Tibial nerve (tissue), 4 donors: Measurements from ENCODE around the gene LIFR. TPM values are rescaled to one million over a fixed set of nuclear protein-coding genes. Genes with fewer than 3 reads are reported as not detected.
"Not testable (repeated sequence)": the region's sequence is repeated elsewhere in the genome, so short reads cannot be mapped to it uniquely, and the experiment has no call there.

Experiments
- DNase-seq, 2 donors: peaks; one replicate each; pipeline ENCODE4 v3.0.0-alpha.2; 2019; ENCODE audit warnings: low spot score in 2 of 2
- H3K27ac ChIP-seq, 4 donors: fragments of 200-600 bp; sonication (generic) in 3 of 4; one replicate each; pipeline ENCODE4 v1.5.1; 2017 to 2019; ENCODE audit warnings: mild to moderate bottlenecking in 1 of 4
- H3K27me3 ChIP-seq, 2 donors: fragments of 200-600 bp; sonication (generic) in 1 of 2; one replicate each; pipeline versions ENCODE4 v1.5.1 to v1.6.0; 2017 to 2019
- H3K36me3 ChIP-seq, 3 donors: fragments of 200-600 bp; sonication (generic); one replicate each; pipeline ENCODE4 v1.5.1; 2018 to 2019
- H3K4me1 ChIP-seq, 4 donors: fragments of 200-600 bp; sonication (generic) in 3 of 4; one replicate each; pipeline ENCODE4 v1.5.1; 2017 to 2019
- H3K4me3 ChIP-seq, 4 donors: fragments of 200-600 bp; sonication (generic) in 3 of 4; one replicate each; pipeline ENCODE4 v1.5.1; 2017 to 2019; ENCODE audit warnings: mild to moderate bottlenecking in 1 of 4, moderate library complexity in 1 of 4
- H3K9me3 ChIP-seq, 4 donors: fragments of 200-600 bp; sonication (generic) in 3 of 4; one replicate each; pipeline ENCODE4 v1.5.1; 2017 to 2019
- CTCF ChIP-seq, 5 experiments: fragments of 200-600 bp in 3 of 5; fragments of 450-650 bp in 2 of 5; sonication (generic) in 3 of 5; IDR thresholded peaks; one replicate each; pipeline ENCODE4 v1.5.1; 2016 to 2019; ENCODE audit warnings: antibody characterized with exemption in 5 of 5, mild to moderate bottlenecking in 3 of 5, moderate library complexity in 2 of 5
- EP300 ChIP-seq, 2 donors: sonication (generic); formaldehyde crosslinking; IDR thresholded peaks; one replicate each; pipeline ENCODE4 v1.6.1; 2017; ENCODE audit warnings: antibody characterized with exemption in 2 of 2, mild to moderate bottlenecking in 1 of 2
- POLR2A ChIP-seq, 2 donors: fragments of 450-650 bp; IDR thresholded peaks; one replicate each; pipeline ENCODE4 v1.6.1; 2017; ENCODE audit warnings: antibody characterized with exemption in 2 of 2, mild to moderate bottlenecking in 2 of 2, moderate library complexity in 2 of 2
- WGBS, 2 donors: methylation state at CpG; one replicate each; pipeline ENCODE4 v1.1.5; 2018; 5-methylcytosine and 5-hydroxymethylcytosine counted together
- total RNA-seq, 4 donors: library from RNA; depleted of rRNA; stranded (reverse); fragments of >200 nt; gene quantifications; one replicate each; pipeline ENCODE4 v1.1.0, GENCODE V29; 2016

The LIFR gene
- total RNA-seq, 4 donors from 2014 or later = 145 to 247 (median 212) TPM

- no peak for TF ChIP-seq POLR2A (IDR thresholded peaks at IDR 0.05)
- TF ChIP-seq CTCF (IDR thresholded peaks at IDR 0.05) = no peak
- no peak for TF ChIP-seq EP300 (IDR thresholded peaks at IDR 0.05)
Measured at GRCh38 chr5:38575476-38575875, 19.0 kb upstream of the LIFR start.

GRCh38 chr5:38574009-38574408 lies 17.6 kb upstream of the LIFR start:
- 96% methylated on average over 4 of the region's 4 CpGs for WGBS, 2 donors
- peaks cover 0 to 4% (median 0%) of the 10 kb centered on the region in 4 donors for H3K4me1 ChIP-seq
- TF ChIP-seq CTCF (IDR thresholded peaks at IDR 0.05) = no peak
- TF ChIP-seq EP300 (IDR thresholded peaks at IDR 0.05) = no peak
- no peak for TF ChIP-seq POLR2A (IDR thresholded peaks at IDR 0.05)
- no peaks in the 10 kb centered on the region for H3K36me3 ChIP-seq
- DNase-seq = no peak
- no peaks in the 10 kb centered on the region for H3K27me3 ChIP-seq
- no peak overlapping the region for H3K4me3 ChIP-seq
- no peak overlapping the region for H3K27ac ChIP-seq
- H3K9me3 ChIP-seq = no peaks in the 10 kb centered on the region

More at GRCh38 chr5:38575476-38575875, 19.0 kb upstream of the LIFR start:
- no peaks in the 10 kb centered on the region for H3K9me3 ChIP-seq
- no peak overlapping the region for H3K27ac ChIP-seq
- H3K4me3 ChIP-seq = no peak overlapping the region
- no peak for DNase-seq
- no peaks in the 10 kb centered on the region for H3K27me3 ChIP-seq
- H3K4me1 ChIP-seq = peaks cover 0 to 4% (median 0%) of the 10 kb centered on the region in 4 donors
- WGBS, 2 donors = 90 to 93% methylated on average over 4 of the region's 4 CpGs
- H3K36me3 ChIP-seq = no peaks in the 10 kb centered on the region

GRCh38 chr5:38573521-38573920 lies 17.1 kb upstream of the LIFR start:
- H3K27ac ChIP-seq = no peak overlapping the region
- H3K4me3 ChIP-seq = no peak overlapping the region
- WGBS, 2 donors = 96 to 99% methylated on average over 3 of the region's 3 CpGs
- H3K4me1 ChIP-seq = peaks cover 0 to 4% (median 0%) of the 10 kb centered on the region in 4 donors
- H3K9me3 ChIP-seq = no peaks in the 10 kb centered on the region
- H3K36me3 ChIP-seq = no peaks in the 10 kb centered on the region
- TF ChIP-seq CTCF (IDR thresholded peaks at IDR 0.05) = no peak
- TF ChIP-seq EP300 (IDR thresholded peaks at IDR 0.05) = no peak
- no peak for TF ChIP-seq POLR2A (IDR thresholded peaks at IDR 0.05)
- DNase-seq = no peak
- no peaks in the 10 kb centered on the region for H3K27me3 ChIP-seq

GRCh38 chr5:38569180-38569579 lies 12.7 kb upstream of the LIFR start:
- Histone ChIP-seq H3K9me3 (no peaks in the 10 kb centered on the region), H3K4me3 (no peak overlapping the region), H3K27me3 (no peaks in the 10 kb centered on the region), H3K4me1 (peaks cover 0 to 4% (median 0%) of the 10 kb centered on the region in 4 donors), H3K27ac (no peak overlapping the region), H3K36me3 (no peaks in the 10 kb centered on the region)
- no peak for TF ChIP-seq CTCF (IDR thresholded peaks at IDR 0.05)
- WGBS, 2 donors = 83 to 84% methylated on average over 3 of the region's 3 CpGs
- DNase-seq = no peak

- not testable (repeated sequence) for H3K4me3 ChIP-seq, H3K36me3 ChIP-seq, DNase-seq, H3K27ac ChIP-seq, H3K9me3 ChIP-seq, H3K4me1 ChIP-seq, H3K27me3 ChIP-seq
- WGBS, 2 donors = 90 to 95% methylated on average over 2 of the region's 2 CpGs
Measured at GRCh38 chr5:38567306-38567705, 10.9 kb upstream of the LIFR start.

- Histone ChIP-seq H3K27ac (no peak overlapping the region), H3K27me3 (no peaks in the 10 kb centered on the region), H3K4me1 (peaks cover 0 to 10% (median 2%) of the 10 kb centered on the region in 4 donors), H3K4me3 (no peak overlapping the region), H3K36me3 (no peaks in the 10 kb centered on the region), H3K9me3 (no peaks in the 10 kb centered on the region)
- TF ChIP-seq EP300 (IDR thresholded peaks at IDR 0.05) = no peak
- WGBS, 2 donors = 93% methylated on average over 5 of the region's 5 CpGs
- DNase-seq = no peak
Measured at GRCh38 chr5:38563624-38564023, 7.2 kb upstream of the LIFR start.
